ENCODE data around the gene FBN2.
"Not testable (repeated sequence)": the region's sequence is repeated elsewhere in the genome, so short reads cannot be mapped to it uniquely, and the experiment has no call there.

The FBN2 gene

DNA sequence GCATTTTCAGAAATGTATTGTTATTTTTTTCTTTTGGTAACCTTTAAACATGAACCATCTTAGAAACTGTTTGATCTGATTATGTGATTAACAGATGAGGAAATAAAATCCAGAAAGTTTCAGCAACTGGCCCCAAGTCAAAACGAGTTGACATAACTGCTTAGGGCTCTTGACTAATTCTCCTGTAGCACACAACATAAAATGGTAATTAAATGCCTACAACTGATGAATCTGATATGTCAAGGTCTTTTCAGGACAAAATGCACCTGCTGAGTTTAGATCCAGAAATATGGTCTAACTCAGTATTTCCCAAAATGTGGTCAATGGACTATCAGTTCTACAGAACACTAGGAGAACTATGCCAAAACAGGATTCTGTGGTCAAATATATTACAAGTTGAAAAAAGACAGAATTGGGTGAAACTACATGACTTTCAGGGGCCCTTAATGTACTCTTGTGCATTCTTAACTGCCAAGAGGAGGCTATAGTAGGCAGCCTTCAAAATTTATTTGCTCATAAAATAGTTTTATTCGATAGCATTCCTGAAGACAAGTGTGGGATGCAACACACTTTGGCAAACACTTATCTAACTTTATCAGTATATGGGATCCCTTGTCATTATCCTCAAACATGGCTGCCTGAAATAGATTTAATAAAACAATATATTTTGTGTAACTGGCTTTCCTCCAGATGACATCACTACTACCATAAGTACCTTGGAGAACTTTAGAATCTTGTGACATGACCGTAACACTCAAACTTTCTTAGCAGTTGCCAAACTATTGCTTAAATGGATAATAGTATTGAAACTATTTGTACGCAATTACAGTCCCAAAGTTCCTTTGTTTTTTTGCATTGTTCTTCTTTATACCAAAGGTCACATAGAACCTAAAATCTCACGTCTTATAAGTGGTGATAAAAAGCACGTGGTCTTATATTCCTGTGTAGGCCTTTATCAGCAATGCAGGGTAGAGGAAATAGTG lies 59.4 kb downstream of the FBN2 start:
- no peak for DNase-seq (ENCODE audit: low read depth)

- no peak for DNase-seq (ENCODE audit: low read depth)
Measured at GRCh38 chr5:128477944-128478343, 60.1 kb downstream of the FBN2 start.

GRCh38 chr5:128475693-128476092 lies 62.4 kb downstream of the FBN2 start:
- no peak for DNase-seq (ENCODE audit: low read depth)

DNA sequence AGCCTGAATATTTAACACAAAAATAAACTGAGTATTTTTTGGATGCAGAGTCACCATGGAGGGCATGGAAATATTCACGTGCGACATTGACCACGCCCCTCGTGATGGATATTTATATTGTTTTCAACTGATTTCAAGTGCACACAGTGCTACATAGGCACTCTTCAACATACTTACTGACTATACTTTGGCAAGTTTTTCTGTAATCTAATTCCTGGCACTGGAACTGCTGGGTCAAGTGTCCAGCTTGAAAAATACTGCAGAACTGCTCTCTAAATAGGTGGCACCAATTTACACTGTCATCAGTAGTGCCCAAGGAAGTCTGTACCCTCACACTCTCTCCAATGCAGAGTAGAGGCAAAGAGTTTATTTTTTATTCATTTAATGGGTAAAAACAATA lies 65.1 kb downstream of the FBN2 start:
- DNase-seq (ENCODE audit: low read depth), result no peak

GRCh38 chr5:128472036-128472435 lies 66.0 kb downstream of the FBN2 start:
- DNase-seq (ENCODE audit: low read depth), result no peak

- no peak for DNase-seq (ENCODE audit: low read depth)
Measured at GRCh38 chr5:128470663-128471062, 67.4 kb downstream of the FBN2 start.

DNA sequence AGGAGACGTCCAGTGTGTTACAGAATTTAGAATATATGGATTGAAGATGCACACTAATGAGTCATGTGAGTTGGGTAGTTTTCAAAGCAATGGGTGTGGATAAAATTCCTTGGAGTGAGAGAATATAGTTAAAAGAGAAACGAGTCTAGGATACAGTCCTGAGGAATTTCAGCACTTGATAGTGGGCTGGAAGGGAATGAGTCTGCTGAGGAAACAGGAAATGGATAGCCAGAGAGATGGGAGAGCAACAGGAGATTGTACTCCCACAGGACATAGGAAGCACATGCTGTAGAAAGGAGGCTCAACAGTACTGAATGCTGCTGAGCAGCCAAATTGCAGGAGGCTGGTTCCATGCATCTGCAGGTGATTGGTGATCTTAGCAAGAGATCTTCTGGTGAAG lies 68.1 kb downstream of the FBN2 start:
- DNase-seq (ENCODE audit: low read depth), result no peak

DNA sequence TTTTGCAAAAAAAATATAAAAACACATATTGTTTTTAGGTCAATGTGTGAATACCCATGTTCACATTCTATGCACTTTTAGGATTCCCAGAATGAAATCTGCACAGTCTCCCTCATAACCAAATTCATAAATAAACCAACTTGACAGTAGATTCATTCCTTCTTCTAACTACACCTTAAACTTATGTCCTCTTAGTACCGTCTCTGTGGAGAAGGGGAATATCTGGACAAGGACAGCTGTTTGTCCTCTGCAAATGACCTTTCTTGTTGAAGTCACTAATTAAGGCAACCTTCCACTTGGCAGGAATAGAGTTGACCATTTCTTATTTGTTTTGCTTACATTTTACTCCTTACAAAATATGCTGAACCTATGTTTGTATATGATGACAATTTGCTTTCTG lies 71.1 kb downstream of the FBN2 start:
- DNase-seq (ENCODE audit: low read depth), result no peak

DNA sequence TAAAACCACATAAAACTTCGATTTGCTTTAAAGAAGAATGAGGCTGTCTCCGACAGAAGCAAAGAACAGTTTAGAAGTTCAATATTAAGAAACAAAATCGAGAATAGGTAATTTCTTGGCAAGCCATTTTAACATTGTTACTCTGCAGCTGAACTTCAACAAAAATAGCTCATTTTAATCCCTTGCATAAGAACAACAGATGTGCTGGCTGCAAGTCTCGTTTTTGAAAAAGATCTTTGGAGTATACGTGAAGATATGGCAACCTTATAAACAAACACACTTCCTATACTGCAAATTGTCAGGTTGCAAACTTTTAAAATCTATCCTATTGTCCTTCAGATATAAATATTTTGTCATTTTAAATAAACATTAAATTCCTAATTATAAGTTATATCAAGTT lies 71.5 kb downstream of the FBN2 start:
- DNase-seq (ENCODE audit: low read depth), result no peak

DNA sequence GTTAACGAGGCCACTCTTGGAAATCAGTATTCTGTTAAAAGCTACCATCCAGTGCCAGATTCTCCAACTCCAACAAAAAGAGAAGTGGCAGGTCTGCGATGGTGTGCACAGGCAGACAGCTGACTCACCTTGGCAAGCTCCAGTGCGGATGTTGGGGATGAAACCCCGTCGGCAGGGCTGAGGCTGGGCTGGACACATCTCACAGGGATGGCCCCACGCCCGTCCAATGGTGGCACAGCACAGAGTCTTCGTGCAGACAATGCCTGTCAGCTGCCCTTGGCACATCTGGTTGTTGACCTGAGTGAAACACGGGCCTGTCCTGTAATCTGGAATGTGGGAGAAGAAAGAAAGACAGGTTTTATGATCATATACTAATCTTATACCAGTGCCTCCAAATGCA lies 73.4 kb downstream of the FBN2 start:
- DNase-seq (ENCODE audit: low read depth), result no peak

- DNase-seq (ENCODE audit: low read depth), result no peak
Measured at GRCh38 chr5:128462330-128462729, 75.7 kb downstream of the FBN2 start.

DNA sequence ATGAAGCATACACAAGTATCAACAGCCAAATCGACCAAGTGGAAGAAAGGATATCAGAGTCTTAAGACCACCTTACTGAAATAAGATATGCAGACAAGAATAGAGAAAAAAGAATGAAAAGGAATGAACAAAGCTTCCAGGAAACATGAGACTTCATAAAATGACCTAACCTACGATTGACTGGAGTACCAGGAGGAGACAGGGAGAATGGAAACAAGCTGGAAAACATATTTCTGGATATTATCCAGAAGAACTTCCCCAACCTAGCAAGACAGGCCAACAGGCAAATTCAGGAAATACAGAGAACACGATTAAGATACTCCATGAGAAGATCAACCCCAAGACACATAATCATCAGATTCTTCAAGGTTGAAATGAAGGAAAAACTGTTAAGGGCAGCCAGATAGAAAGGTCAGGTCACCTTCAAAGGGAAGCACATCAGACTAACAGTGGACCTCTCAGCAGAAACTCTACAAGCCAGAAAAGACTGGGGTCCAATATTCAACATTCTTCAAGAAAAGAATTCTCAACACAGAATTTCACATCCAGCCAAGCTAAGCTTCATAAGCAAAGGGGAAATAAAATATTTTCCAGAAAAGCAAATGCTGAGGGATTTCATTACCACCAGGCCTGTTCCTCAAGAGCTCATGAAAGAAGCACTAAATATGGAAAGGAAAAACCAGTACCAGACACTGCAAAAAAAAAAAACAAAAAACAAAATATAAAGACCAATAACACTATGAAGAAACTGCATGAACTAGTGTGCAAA lies 80.7 kb downstream of the FBN2 start:
- not testable (repeated sequence) for DNase-seq (ENCODE audit: low read depth)

- DNase-seq (ENCODE audit: low read depth), result no peak
Measured at GRCh38 chr5:128455841-128456361, 82.1 kb downstream of the FBN2 start.

- DNase-seq (ENCODE audit: low read depth), result no peak
Measured at GRCh38 chr5:128453121-128453520, 84.9 kb downstream of the FBN2 start.

DNA sequence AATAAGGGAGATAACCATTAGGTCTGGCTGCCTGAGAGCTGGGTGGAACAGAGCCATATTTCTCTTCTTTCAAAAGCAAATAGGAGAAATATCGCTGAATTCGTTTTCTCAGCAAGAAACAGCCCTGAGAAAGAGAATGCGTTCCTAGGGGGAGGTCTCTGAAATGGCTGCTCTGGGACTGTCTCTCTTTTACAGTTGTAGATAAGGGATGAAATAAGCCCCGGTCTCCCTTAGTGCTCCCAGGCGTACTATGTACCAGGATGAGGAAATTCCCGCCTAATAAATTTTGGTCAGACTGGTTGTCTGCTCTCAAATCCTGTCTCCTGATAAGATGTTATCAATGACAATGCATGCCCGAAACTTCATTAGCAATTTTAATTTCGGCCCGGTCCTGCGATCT lies 90.8 kb downstream of the FBN2 start:
- not testable (repeated sequence) for DNase-seq (ENCODE audit: low read depth)

DNA sequence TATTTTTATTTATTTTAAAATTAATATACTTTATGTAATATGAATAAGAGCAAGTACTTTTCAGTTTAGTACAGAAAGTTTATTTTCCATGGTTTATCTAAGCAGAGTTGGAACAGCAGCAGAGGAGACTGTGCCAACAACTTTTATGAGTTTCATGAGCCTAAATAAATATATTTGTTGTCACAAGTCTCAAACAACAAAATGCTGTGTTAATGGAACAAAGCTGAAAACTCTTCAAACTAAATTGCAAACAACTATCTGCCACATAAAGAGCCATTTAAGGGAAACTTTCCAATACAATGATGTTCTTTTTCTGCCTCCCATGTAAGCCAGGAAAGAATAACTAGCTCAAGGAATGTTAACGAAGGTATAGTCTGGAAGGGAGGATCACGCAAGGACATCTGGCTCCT lies 96.1 kb downstream of the FBN2 start:
- DNase-seq (ENCODE audit: low read depth), result no peak

- DNase-seq (ENCODE audit: low read depth), result no peak
Measured at GRCh38 chr5:128441165-128441564, 96.9 kb downstream of the FBN2 start.

DNA sequence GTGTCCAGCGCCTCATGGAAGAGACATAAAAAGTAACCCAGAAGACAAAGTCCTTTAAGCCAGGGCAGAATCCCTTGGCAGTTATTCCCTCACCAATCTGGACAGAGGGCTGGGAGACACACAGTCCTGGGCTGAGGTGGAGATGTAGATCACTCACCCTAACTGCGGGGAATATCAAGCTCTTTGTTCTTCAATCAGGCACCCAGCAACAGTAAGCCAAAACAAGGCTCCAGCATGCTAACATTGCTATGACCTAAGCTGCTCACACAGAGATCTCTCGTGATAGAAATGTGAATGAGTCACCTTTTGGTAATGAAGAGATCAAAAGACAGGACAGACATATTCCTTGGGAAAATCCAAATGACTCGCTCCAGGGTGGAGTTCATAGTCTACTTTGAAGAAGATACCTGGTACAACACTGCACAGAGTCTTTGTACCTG lies 101.3 kb downstream of the FBN2 start:
- DNase-seq (ENCODE audit: low read depth), result no peak

- DNase-seq (ENCODE audit: low read depth), result no peak
Measured at GRCh38 chr5:128435861-128436260, 102.2 kb downstream of the FBN2 start.

DNA sequence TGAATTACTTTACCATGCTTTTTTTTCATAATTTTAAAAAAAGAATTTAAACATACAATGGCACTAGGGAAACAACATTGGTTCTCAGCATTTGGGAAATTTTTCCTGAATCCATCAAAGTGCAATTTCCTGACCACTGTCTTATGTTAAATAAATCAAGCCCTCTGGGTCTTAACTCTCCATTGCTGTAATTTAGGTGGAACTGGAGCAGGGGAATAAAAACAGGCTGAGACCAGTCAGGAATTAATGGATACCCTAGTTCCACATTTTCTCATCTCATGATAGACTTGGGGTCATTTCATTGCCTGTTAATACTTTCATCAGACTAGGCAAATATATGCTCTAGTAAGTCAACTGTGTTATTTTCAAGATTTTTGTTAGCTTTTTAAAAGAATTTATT lies 103.1 kb downstream of the FBN2 start:
- no peak for DNase-seq (ENCODE audit: low read depth)

DNA sequence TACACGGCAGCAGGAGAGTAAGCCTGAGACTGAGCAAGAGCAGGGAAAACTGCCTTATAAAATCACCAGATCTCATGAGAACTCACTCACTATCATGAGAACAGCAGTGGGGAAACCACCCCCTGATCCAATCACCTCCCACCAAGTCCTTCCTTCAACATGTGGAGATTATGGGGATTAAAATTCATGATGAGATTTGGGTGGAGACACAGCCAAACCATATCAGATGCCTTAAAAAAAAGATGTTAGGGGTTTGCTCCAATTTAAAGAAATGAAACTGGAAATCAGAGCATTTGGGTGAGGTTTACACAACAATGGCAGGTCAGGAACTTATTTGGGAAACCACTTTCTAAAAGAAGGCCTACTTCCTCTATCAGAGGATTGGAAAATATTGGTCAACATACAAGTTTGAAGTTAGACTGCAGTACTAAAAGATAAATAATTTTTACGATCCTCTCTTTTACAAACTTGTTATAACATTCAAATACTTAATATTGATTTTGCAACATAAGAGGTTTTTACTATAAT lies 105.1 kb downstream of the FBN2 start:
- no peak for DNase-seq (ENCODE audit: low read depth)

DNA sequence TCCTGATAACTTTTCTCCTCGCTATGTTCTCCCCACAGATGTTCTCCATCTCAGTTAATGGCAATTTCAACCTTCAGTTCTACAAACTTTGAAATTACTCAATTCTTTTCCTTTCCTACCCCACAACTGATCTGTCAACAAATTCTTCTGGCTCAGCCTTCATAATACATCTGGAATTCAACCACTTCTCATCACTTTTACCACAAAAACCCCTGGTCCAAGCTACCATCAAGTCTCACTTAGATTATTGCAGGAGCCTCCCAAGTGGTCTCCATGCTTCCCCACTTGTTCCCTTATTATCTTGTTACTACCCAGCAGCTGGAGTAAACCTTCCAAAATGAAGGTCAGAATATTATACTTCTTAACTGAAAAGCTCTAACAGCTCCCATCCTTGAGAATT lies 110.1 kb downstream of the FBN2 start:
- DNase-seq (ENCODE audit: low read depth), result no peak

- DNase-seq (ENCODE audit: low read depth), result no peak
Measured at GRCh38 chr5:128426090-128426534, 111.9 kb downstream of the FBN2 start.
